HepG2 (cell line): ENCODE measurements around the gene CTDNEP1. TPM values are rescaled to one million over a fixed set of nuclear protein-coding genes. Genes with fewer than 3 reads are reported as not detected.

Source experiments
- ATAC-seq: fragments of 200-7000 bp; cut with Tn5 transposase; 3 replicates; pipeline ENCODE4 v1.9.1; 2020; ENCODE audit warnings: mild to moderate bottlenecking, moderate library complexity
- BruUV-seq: library from RNA; stranded (reverse); fragments of 400-500 nt; replicated peaks from 2 replicates; lab custom pipeline; 2021; lab: Mats Ljungman, UMichigan
- CTCF ChIA-PET: fragments of 300-600 bp; formaldehyde crosslinking; extraction: SDS; loops from one replicate; lab custom pipeline; 2021; ENCODE audit warnings: low total read pairs, inconsistent platforms, low intra/inter-chr PET ratio; lab: Yijun Ruan, JAX
- POLR2A ChIA-PET: fragments of 350-600 bp; sonication (Branson Sonifier 250); formaldehyde crosslinking; loops from one replicate; lab custom pipeline; 2020; ENCODE audit warnings: antibody characterized with exemption, inconsistent platforms; lab: Yijun Ruan, JAX
- DNase-seq: peaks from one replicate; pipeline ENCODE4 v3.0.0-alpha.2; 2015; ENCODE audit warnings: low spot score
- FAIRE-seq: peaks from 3 replicates; lab custom pipeline; 2011; peaks lifted over from hg19 to GRCh38; lab: Jason Lieb, UNC
- H2AFZ ChIP-seq: one replicate; pipeline ENCODE4 v1.6.1; 2011; ENCODE audit warnings: low read length, inconsistent platforms
- H3K27ac ChIP-seq: fragments of 300-600 bp; 3 replicates; pipeline ENCODE4 v1.8.0; 2011; ENCODE audit warnings: mixed run types, mild to moderate bottlenecking, mixed read lengths, low read length, inconsistent platforms; ENCODE audit not compliant: insufficient read depth; ENCODE audit errors: extremely low read length
- H3K27me3 ChIP-seq, 2 experiments: fragments of 200-600 bp in 1 of 2; 2 replicates in 1 of 2; 3 replicates in 1 of 2; pipeline versions ENCODE4 v1.6.0 to v1.8.0; 2011; ENCODE audit warnings: low read length in 2 of 2, mild to moderate bottlenecking in 2 of 2, moderate library complexity in 2 of 2, inconsistent platforms in 1 of 2; ENCODE audit not compliant: insufficient read depth in 2 of 2, control insufficient read depth in 1 of 2
- H3K36me3 ChIP-seq, 2 experiments: fragments of 200-600 bp in 1 of 2; replicated peaks in 1 of 2; 2 replicates in 1 of 2; 3 replicates in 1 of 2; pipeline versions ENCODE4 v1.5.1 to v1.8.0; 2011; ENCODE audit warnings: low read length in 2 of 2, inconsistent platforms in 1 of 2; ENCODE audit not compliant: insufficient read depth in 2 of 2, control insufficient read depth in 1 of 2
- H3K4me1 ChIP-seq: 2 replicates; pipeline ENCODE4 v1.5.1; 2012; ENCODE audit warnings: low read length, inconsistent platforms; ENCODE audit not compliant: insufficient read depth
- H3K4me2 ChIP-seq: 2 replicates; pipeline ENCODE4 v1.6.0; 2011; ENCODE audit warnings: low read depth, low read length, inconsistent platforms
- H3K4me3 ChIP-seq, 3 experiments: fragments of 200-600 bp in 1 of 3; sonication (generic), shearing (Covaris generic) in 1 of 3; replicated peaks in 1 of 3; 2 replicates each; pipeline ENCODE4 v1.5.1; 2011 to 2016; ENCODE audit warnings: low read length in 3 of 3, inconsistent platforms in 2 of 3, low read depth in 2 of 3, mild to moderate bottlenecking in 2 of 3, control low read depth in 1 of 3, mixed read lengths in 1 of 3; ENCODE audit not compliant: insufficient read depth in 1 of 3
- H3K79me2 ChIP-seq: one replicate; pipeline ENCODE4 v1.6.1; 2011; ENCODE audit warnings: low read length, inconsistent platforms; ENCODE audit not compliant: insufficient read depth
- H3K9ac ChIP-seq: 2 replicates; pipeline ENCODE4 v1.6.0; 2011; ENCODE audit warnings: mild to moderate bottlenecking, low read depth, low read length, inconsistent platforms; ENCODE audit not compliant: insufficient read depth
- H3K9me3 ChIP-seq: 2 replicates; pipeline ENCODE4 v1.5.1; 2012; ENCODE audit warnings: mild to moderate bottlenecking, low read length
- H4K20me1 ChIP-seq: 2 replicates; pipeline ENCODE4 v1.6.0; 2011; ENCODE audit warnings: inconsistent platforms, mild to moderate bottlenecking, low read length, moderate library complexity; ENCODE audit not compliant: insufficient read depth
- AGO1 ChIP-seq: fragments of 200-400 bp; formaldehyde crosslinking; IDR thresholded peaks from 2 replicates; pipeline ENCODE4 v1.6.1; 2017; ENCODE audit warnings: mild to moderate bottlenecking, low read depth, low read length, moderate library complexity; ENCODE audit not compliant: poor library complexity, severe bottlenecking
- NKX3-1 ChIP-seq: sonication (generic); formaldehyde crosslinking; IDR thresholded peaks from 2 replicates; pipeline ENCODE4 v1.5.0; 2020; ENCODE audit warnings: missing genetic modification reagents
- SOX5 ChIP-seq: IDR thresholded peaks from 2 replicates; pipeline ENCODE4 v1.6.1; 2016; ENCODE audit warnings: borderline replicate concordance
- ZBTB8A ChIP-seq: sonication (generic); formaldehyde crosslinking; IDR thresholded peaks from 2 replicates; pipeline ENCODE4 v1.4.0; 2020; ENCODE audit warnings: mild to moderate bottlenecking, low read depth, missing genetic modification reagents, borderline replicate concordance
- ZNF337 ChIP-seq: sonication (generic); formaldehyde crosslinking; IDR thresholded peaks from 2 replicates; pipeline ENCODE4 v1.5.1; 2020; ENCODE audit warnings: missing genetic modification reagents, low read depth, mild to moderate bottlenecking, borderline replicate concordance
- WGBS: methylation state at CpG from one replicate; pipeline ENCODE4 v1.1.6; 2017; ENCODE audit warnings: low lambda C conversion rate; 5-methylcytosine and 5-hydroxymethylcytosine counted together
- in situ Hi-C: cut with HindIII; loops from 2 replicates; pipeline ENCODE4 v1.10.0; 2017; ENCODE audit warnings: low pct_unique_long_range_greater_than_20kb; ENCODE audit not compliant: extremely low pct_ligation_motif_present
- intact Hi-C: fragments of 100-400 bp; cut with micrococcal nuclease; formaldehyde crosslinking; loops from one replicate; pipeline ENCODE4 v1.10.0; 2022; ENCODE audit not compliant: unreplicated experiment
- polyA plus RNA-seq, 8 experiments: library from polyadenylated mRNA; depleted of rRNA in 3 of 8; stranded (reverse) in 7 of 8; unstranded in 1 of 8; fragments of >200 nt; fragmentation: Illumina TruSeq in 4 of 8; extraction: Trizol in 4 of 8; gene quantifications; 2 replicates each; pipeline versions ENCODE4 v1.2.1 to v1.2.3, GENCODE V29; 2011 to 2016; ENCODE audit warnings: low read depth in 4 of 8, missing spikeins in 1 of 8, mixed read lengths in 1 of 8; ENCODE audit not compliant: insufficient read depth in 1 of 8
- total RNA-seq, 5 experiments: library from RNA; depleted of rRNA; stranded (reverse); fragments of >200 nt; fragmentation: Illumina TruSeq; extraction: Trizol; gene quantifications; 2 replicates each; pipeline ENCODE4 v1.2.3, GENCODE V29; 2016; ENCODE audit warnings: low read depth in 1 of 5
- TF ChIP-seq, protein P1 (sequence below): sonication (generic); formaldehyde crosslinking; IDR thresholded peaks from 2 replicates; pipeline ENCODE4 v1.4.0; 2020; ENCODE audit warnings: mild to moderate bottlenecking, missing genetic modification reagents, borderline replicate concordance

Gene CTDNEP1
- total and polyA plus RNA-seq, 2 of the 13 experiments (the other 11 are each of a cell fraction or from before 2014, with no cell fraction given), result 19.8 to 118 TPM

DNA sequence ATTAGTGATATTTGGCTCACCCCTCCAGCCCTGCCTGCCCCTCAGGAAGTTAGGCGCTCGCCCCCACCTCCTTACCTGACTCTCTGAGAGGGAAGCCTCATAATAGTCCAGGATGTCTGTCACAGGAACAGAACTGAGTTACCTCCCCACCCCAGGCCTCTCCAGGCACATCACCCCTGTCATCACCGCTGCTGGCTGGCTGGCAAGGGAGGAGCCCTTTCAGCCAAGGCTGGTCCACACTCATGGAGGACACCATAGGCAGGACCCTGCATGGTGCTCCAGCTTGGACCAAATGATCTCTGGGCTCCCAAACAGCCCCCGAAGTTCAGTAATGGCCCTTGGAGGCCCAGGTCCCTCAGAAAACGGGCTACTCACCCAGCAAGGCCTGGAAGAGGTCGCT, 33.4 kb downstream of the CTDNEP1 start:
- ATAC-seq (no peak), DNase-seq (no peak), FAIRE-seq (no peak)
- H3K36me3 ChIP-seq, result peaks cover 5 to 23% of the 10 kb centered on the region in 2 experiments; a peak in 4 of 5 replicates
- H3K9me3 ChIP-seq, result no peaks in the 10 kb centered on the region
- H3K4me1 ChIP-seq, result peaks cover 75% of the 10 kb centered on the region
- ChIA-PET POLR2A (interaction anchor here (1.7 to 4.3 kb wide), 2 partner anchors 16 to 40 kb away, joined by 5 to 76 read pairs; partner anchors contain the start of genes ASGR1 and DVL2), CTCF (no interaction called here)
- no TSS peak for BruUV-seq
- H3K9ac ChIP-seq, result no peak overlapping the region
- H3K4me3 ChIP-seq, result peak overlapping the region in 1 of 3 experiments; percentile 90; a peak in 1 of 6 replicates
- no peak overlapping the region for H2AFZ ChIP-seq
- no peak overlapping the region for H3K27ac ChIP-seq
- in situ Hi-C loops, result loop anchor here (5.0 kb wide), 1 partner anchor 41 kb away; the partner anchor contains the start of gene ASGR1
- peaks cover 0 to 4% of the 10 kb centered on the region in 2 experiments; a peak in 2 of 5 replicates for H3K27me3 ChIP-seq
- H4K20me1 ChIP-seq, result peaks cover 10% of the 10 kb centered on the region; the same call in 1 of the 2 replicates
- WGBS, result 46% methylated on average over 2 of the region's 6 CpGs
- peaks cover 14% of the 10 kb centered on the region for H3K79me2 ChIP-seq
- peak overlapping the region; percentile 99 for H3K4me2 ChIP-seq
- TF ChIP-seq ZNF337 (CRISPR knock-in tag), result no peak
- no peak for TF ChIP-seq ZBTB8A (CRISPR knock-in tag)
- no peak for TF ChIP-seq SOX5
- TF ChIP-seq AGO1, result peak; percentile 31
- TF ChIP-seq NKX3-1 (CRISPR knock-in tag), result no peak
- TF ChIP-seq, protein P1, sequence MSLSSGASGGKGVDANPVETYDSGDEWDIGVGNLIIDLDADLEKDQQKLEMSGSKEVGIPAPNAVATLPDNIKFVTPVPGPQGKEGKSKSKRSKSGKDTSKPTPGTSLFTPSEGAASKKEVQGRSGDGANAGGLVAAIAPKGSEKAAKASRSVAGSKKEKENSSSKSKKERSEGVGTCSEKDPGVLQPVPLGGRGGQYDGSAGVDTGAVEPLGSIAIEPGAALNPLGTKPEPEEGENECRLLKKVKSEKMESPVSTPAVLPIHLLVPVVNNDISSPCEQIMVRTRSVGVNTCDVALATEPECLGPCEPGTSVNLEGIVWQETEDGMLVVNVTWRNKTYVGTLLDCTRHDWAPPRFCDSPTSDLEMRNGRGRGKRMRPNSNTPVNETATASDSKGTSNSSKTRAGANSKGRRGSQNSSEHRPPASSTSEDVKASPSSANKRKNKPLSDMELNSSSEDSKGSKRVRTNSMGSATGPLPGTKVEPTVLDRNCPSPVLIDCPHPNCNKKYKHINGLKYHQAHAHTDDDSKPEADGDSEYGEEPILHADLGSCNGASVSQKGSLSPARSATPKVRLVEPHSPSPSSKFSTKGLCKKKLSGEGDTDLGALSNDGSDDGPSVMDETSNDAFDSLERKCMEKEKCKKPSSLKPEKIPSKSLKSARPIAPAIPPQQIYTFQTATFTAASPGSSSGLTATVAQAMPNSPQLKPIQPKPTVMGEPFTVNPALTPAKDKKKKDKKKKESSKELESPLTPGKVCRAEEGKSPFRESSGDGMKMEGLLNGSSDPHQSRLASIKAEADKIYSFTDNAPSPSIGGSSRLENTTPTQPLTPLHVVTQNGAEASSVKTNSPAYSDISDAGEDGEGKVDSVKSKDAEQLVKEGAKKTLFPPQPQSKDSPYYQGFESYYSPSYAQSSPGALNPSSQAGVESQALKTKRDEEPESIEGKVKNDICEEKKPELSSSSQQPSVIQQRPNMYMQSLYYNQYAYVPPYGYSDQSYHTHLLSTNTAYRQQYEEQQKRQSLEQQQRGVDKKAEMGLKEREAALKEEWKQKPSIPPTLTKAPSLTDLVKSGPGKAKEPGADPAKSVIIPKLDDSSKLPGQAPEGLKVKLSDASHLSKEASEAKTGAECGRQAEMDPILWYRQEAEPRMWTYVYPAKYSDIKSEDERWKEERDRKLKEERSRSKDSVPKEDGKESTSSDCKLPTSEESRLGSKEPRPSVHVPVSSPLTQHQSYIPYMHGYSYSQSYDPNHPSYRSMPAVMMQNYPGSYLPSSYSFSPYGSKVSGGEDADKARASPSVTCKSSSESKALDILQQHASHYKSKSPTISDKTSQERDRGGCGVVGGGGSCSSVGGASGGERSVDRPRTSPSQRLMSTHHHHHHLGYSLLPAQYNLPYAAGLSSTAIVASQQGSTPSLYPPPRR (CRISPR knock-in tag), result 0 out of 2 replicates have a peak, but pooled peaks have one; percentile 10
- intact Hi-C loops, result no loop called here
